CD4-positive, alpha-beta T cell (primary cell): Measurements from ENCODE around the gene GNAO1. TPM values are rescaled to one million over a fixed set of nuclear protein-coding genes. Genes with fewer than 3 reads are reported as not detected.

Experiments
- ATAC-seq: fragments of 200-7000 bp; cut with Tn5 transposase; one replicate; pipeline ENCODE4 v1.10.0; 2022; ENCODE audit warnings: mild to moderate bottlenecking; ENCODE audit not compliant: poor library complexity
- CTCF ChIA-PET: fragments of 350-600 bp; sonication (Branson Sonifier 250); formaldehyde crosslinking; loops from one replicate; lab custom pipeline; 2021; ENCODE audit warnings: antibody characterized with exemption, inconsistent platforms; lab: Charles Lee
- POLR2A ChIA-PET: fragments of 350-600 bp; sonication (Branson Sonifier 250); formaldehyde crosslinking; loops from one replicate; lab custom pipeline; 2021; ENCODE audit warnings: antibody characterized with exemption, inconsistent platforms; lab: Charles Lee
- DNase-seq, 14 experiments: peaks; one replicate each; pipeline ENCODE4 v3.0.0-alpha.2; 2013 to 2020; ENCODE audit warnings: mixed read lengths in 2 of 14
- H3K27ac ChIP-seq, 2 donors: one replicate each; pipeline versions ENCODE4 v1.5.1 to v1.7.0; 2013; ENCODE audit warnings: low read length in 2 of 2, low read depth in 1 of 2, mild to moderate bottlenecking in 1 of 2
- H3K27me3 ChIP-seq, 2 experiments: 1 replicate in 1 of 2; 2 replicates in 1 of 2; pipeline versions ENCODE4 v1.6.1 to v1.7.0; 2013; ENCODE audit warnings: low read length in 2 of 2, control low read depth in 1 of 2, mild to moderate bottlenecking in 1 of 2, moderate library complexity in 1 of 2; ENCODE audit not compliant: insufficient read depth in 2 of 2, control insufficient read depth in 1 of 2
- H3K36me3 ChIP-seq: one replicate; pipeline ENCODE4 v1.6.1; 2013; ENCODE audit warnings: low read length, control low read depth; ENCODE audit not compliant: insufficient read depth
- H3K4me1 ChIP-seq: one replicate; pipeline ENCODE4 v1.6.1; 2013; ENCODE audit warnings: low read length, control low read depth; ENCODE audit not compliant: insufficient read depth
- H3K4me3 ChIP-seq: one replicate; pipeline ENCODE4 v1.5.1; 2013; ENCODE audit warnings: mild to moderate bottlenecking, low read length, moderate library complexity
- H3K9me3 ChIP-seq, 2 experiments: 1 replicate in 1 of 2; 2 replicates in 1 of 2; pipeline versions ENCODE4 v1.6.1 to v1.7.0; 2013; ENCODE audit warnings: low read length in 2 of 2, mild to moderate bottlenecking in 2 of 2, control low read depth in 1 of 2, moderate library complexity in 1 of 2; ENCODE audit not compliant: control insufficient read depth in 1 of 2, insufficient read depth in 1 of 2
- H3K27ac Mint-ChIP-seq: one replicate; pipeline ENCODE4 v1.8.0; 2020; ENCODE audit warnings: mixed read lengths
- H3K27me3 Mint-ChIP-seq: one replicate; pipeline ENCODE4 v1.8.0; 2021; ENCODE audit warnings: mixed read lengths
- H3K36me3 Mint-ChIP-seq: one replicate; pipeline ENCODE4 v1.8.0; 2021; ENCODE audit warnings: low read depth, mixed read lengths
- H3K4me1 Mint-ChIP-seq: one replicate; pipeline ENCODE4 v1.8.0; 2021; ENCODE audit warnings: low read depth, mixed read lengths
- H3K4me3 Mint-ChIP-seq: one replicate; pipeline ENCODE4 v1.8.0; 2020; ENCODE audit warnings: mild to moderate bottlenecking, mixed read lengths
- H3K9me3 Mint-ChIP-seq: one replicate; pipeline ENCODE4 v1.8.0; 2020; ENCODE audit warnings: mixed read lengths
- intact Hi-C, 2 experiments: fragments of 100-400 bp; cut with DNase I in 1 of 2; cut with micrococcal nuclease in 1 of 2; formaldehyde crosslinking; loops; one replicate each; pipeline versions ENCODE4 v1.15.1 to v1.9.0; 2023 to 2025; cut with DNase I, micrococcal nuclease
- total RNA-seq, 174 experiments: library from RNA in 2 of 174; stranded (reverse) in 2 of 174; gene quantifications; one replicate each; pipeline ENCODE4 v1.2.3 and lab custom pipeline; 2021 to 2026
- TF ChIP-seq, protein P1 (sequence below): fragments of 200-600 bp; IDR thresholded peaks from one replicate; pipeline ENCODE4 v1.8.0; 2022; ENCODE audit warnings: antibody characterized with exemption, mild to moderate bottlenecking

The GNAO1 gene
- total RNA-seq, 2 experiments from 2014 or later: 7.3 to 7.9 TPM

GRCh38 chr16:56354746-56355145, 163.5 kb downstream of the GNAO1 start:
- Histone ChIP-seq H3K27me3 (no peaks in the 10 kb centered on the region), H3K36me3 (no peaks in the 10 kb centered on the region), H3K9me3 (no peaks in the 10 kb centered on the region), H3K27ac (no peak overlapping the region), H3K4me3 (no peak overlapping the region), H3K4me1 (peaks cover 13% of the 10 kb centered on the region)
- Mint-ChIP-seq H3K4me1 (peaks cover 29% of the 10 kb centered on the region), H3K27me3 (no peaks in the 10 kb centered on the region), H3K27ac (no peak overlapping the region), H3K36me3 (no peaks in the 10 kb centered on the region), H3K4me3 (no peak overlapping the region), H3K9me3 (no peaks in the 10 kb centered on the region)
- ChIA-PET CTCF (interaction anchor here (0.7 kb wide), 1 partner anchor 36 kb away, joined by 3 read pairs; no protein-coding TSS in a partner anchor), POLR2A (no interaction called here)
- TF ChIP-seq, protein P1, sequence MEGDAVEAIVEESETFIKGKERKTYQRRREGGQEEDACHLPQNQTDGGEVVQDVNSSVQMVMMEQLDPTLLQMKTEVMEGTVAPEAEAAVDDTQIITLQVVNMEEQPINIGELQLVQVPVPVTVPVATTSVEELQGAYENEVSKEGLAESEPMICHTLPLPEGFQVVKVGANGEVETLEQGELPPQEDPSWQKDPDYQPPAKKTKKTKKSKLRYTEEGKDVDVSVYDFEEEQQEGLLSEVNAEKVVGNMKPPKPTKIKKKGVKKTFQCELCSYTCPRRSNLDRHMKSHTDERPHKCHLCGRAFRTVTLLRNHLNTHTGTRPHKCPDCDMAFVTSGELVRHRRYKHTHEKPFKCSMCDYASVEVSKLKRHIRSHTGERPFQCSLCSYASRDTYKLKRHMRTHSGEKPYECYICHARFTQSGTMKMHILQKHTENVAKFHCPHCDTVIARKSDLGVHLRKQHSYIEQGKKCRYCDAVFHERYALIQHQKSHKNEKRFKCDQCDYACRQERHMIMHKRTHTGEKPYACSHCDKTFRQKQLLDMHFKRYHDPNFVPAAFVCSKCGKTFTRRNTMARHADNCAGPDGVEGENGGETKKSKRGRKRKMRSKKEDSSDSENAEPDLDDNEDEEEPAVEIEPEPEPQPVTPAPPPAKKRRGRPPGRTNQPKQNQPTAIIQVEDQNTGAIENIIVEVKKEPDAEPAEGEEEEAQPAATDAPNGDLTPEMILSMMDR: no peak
- no peak for ATAC-seq
- intact Hi-C loops: loop anchor here in 1 of 2 experiments (5.0 kb wide), 1 partner anchor 887 kb away; no protein-coding TSS in a partner anchor
- DNase-seq: no peak

- no peaks in the 10 kb centered on the region for H3K27me3 Mint-ChIP-seq
- H3K4me1 Mint-ChIP-seq: peaks cover 31% of the 10 kb centered on the region
- no peak overlapping the region for H3K27ac Mint-ChIP-seq
- intact Hi-C loops: loop anchor here in 1 of 2 experiments (5.0 kb wide), 1 partner anchor 888 kb away; no protein-coding TSS in a partner anchor
- no peak overlapping the region for H3K4me3 Mint-ChIP-seq
- Histone ChIP-seq H3K4me1 (peaks cover 13% of the 10 kb centered on the region), H3K27ac (no peak overlapping the region), H3K9me3 (no peaks in the 10 kb centered on the region), H3K27me3 (no peaks in the 10 kb centered on the region), H3K36me3 (no peaks in the 10 kb centered on the region), H3K4me3 (no peak overlapping the region)
- DNase-seq (no peak), ATAC-seq (no peak)
- H3K36me3 Mint-ChIP-seq: peaks cover 3% of the 10 kb centered on the region
- ChIA-PET CTCF (interaction anchor here (0.7 kb wide), 1 partner anchor 37 kb away, joined by 3 read pairs; no protein-coding TSS in a partner anchor), POLR2A (no interaction called here)
- TF ChIP-seq, protein P1: no peak
- H3K9me3 Mint-ChIP-seq: no peaks in the 10 kb centered on the region
These were observed 163.9 kb downstream of the GNAO1 start for GRCh38 chr16:56355221-56355620.

GRCh38 chr16:56355786-56356275, 164.5 kb downstream of the GNAO1 start:
- intact Hi-C loops: loop anchor here in 1 of 2 experiments (5.0 kb wide), 1 partner anchor 889 kb away; no protein-coding TSS in a partner anchor
- Histone ChIP-seq H3K36me3 (no peaks in the 10 kb centered on the region), H3K27me3 (no peaks in the 10 kb centered on the region), H3K4me1 (peaks cover 13% of the 10 kb centered on the region), H3K9me3 (no peaks in the 10 kb centered on the region), H3K4me3 (peak overlapping the region; percentile 55), H3K27ac (no peak overlapping the region)
- Mint-ChIP-seq H3K4me1 (peaks cover 31% of the 10 kb centered on the region), H3K9me3 (no peaks in the 10 kb centered on the region), H3K4me3 (no peak overlapping the region), H3K27me3 (no peaks in the 10 kb centered on the region), H3K27ac (peak overlapping the region; percentile 83), H3K36me3 (peaks cover 8% of the 10 kb centered on the region)
- TF ChIP-seq, protein P1: no peak
- ATAC-seq (no peak), DNase-seq (no peak)
- CTCF ChIA-PET: interaction anchor here (0.7 to 1.3 kb wide), 3 partner anchors 10 to 47 kb away, joined by 3 read pairs; no protein-coding TSS in a partner anchor
- POLR2A ChIA-PET: interaction anchor here (0.8 kb wide), 1 partner anchor 164 kb away, joined by 3 read pairs; no protein-coding TSS in a partner anchor
